Measurements from ENCODE around the gene DCANP1.

Gene DCANP1

GRCh38 chr5:135417083-135417482 lies 30.1 kb downstream of the DCANP1 start:
- no peak for DNase-seq

- DNase-seq, result no peak
These were observed 42.1 kb downstream of the DCANP1 start for GRCh38 chr5:135405082-135405481.

- no peak for DNase-seq
These were observed 45.1 kb downstream of the DCANP1 start for GRCh38 chr5:135402031-135402430.

GRCh38 chr5:135400866-135401265 lies 46.3 kb downstream of the DCANP1 start:
- DNase-seq, result peak; percentile 36

- peak; percentile 25 for DNase-seq
These were observed 47.2 kb downstream of the DCANP1 start for GRCh38 chr5:135399794-135400542.

GRCh38 chr5:135398855-135399793 lies 48.0 kb downstream of the DCANP1 start, which contains the start of gene MACROH2A1:
Gene MACROH2A1, minus strand, starts transcription at chr5:135399231. Its CDS starts 10,138 bp downstream, at chr5:135389093.
- DNase-seq, result peak; percentile 82

GRCh38 chr5:135398160-135398854 lies 48.8 kb downstream of the DCANP1 start:
- DNase-seq, result peak; percentile 31

GRCh38 chr5:135397084-135397483 lies 50.1 kb downstream of the DCANP1 start:
- DNase-seq, result no peak

GRCh38 chr5:135396459-135397055 lies 50.6 kb downstream of the DCANP1 start:
- no peak for DNase-seq

GRCh38 chr5:135395866-135396265 lies 51.3 kb downstream of the DCANP1 start:
- no peak for DNase-seq

- peak; percentile 93 for DNase-seq
These were observed 51.7 kb downstream of the DCANP1 start for GRCh38 chr5:135395451-135395850.
